DMS79 (cell line): ENCODE data around the gene SKIL.

Experiments
- DNase-seq: peaks from one replicate; lab custom pipeline; 2025; lab: John Stamatoyannopoulos, UW

Gene SKIL

DNA sequence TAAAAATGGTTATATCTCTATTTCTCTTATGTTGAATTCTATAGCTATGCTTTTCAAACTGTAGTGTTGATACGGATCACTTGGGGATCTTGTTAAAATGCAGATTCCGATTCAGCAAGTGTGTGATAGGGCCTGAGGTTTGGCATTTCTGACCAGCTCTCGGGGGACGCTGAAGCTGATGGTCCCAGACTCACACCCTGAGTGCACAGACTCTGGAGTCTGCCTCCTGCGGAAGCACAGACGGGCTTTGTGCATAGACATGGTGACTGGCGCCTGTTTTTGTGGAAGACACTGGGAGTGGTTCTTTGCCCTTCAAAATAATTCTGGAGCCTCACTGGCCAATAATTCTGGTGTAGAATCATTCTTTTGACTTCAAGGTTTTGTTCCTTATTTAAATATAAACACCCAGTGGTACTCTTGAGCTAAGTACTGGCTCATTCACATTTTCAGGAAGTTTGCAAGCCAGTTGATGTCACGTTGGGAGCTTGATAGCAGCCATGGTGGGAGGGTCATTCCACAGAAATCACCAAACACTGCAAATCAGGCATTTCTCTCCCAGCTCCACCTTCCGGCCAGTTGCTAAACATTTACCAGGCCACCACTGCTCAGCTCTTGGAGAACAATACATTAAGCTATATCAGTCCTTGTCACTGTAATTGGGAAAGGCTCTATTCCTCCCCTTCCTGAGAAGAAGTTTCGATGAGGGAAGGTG is 80.3 kb downstream of the SKIL start:
- no peak for DNase-seq

GRCh38 chr3:170438836-170439235 is 81.3 kb downstream of the SKIL start:
- no peak for DNase-seq

- DNase-seq, result no peak
Measured at GRCh38 chr3:170440344-170440743, 82.8 kb downstream of the SKIL start.

DNA sequence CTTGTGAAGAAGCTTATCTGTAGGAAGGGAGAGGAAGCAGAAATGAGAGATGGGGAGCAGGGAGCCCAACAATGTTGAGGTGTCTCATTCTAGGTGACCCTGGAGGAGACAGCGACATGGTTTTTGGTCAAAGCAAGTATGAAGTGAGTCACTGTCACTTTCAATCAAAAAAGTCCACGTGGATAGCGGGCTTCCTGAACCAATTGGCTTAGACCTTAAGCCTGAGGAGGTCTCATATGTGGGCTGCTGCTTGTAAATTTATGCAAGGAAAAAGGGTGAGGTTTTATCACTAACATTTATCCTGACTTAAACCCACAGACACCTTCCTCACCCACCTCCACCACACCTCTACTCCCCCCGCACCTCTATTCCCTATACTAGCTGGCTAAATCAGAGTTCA is 83.9 kb downstream of the SKIL start:
- no peak for DNase-seq

DNA sequence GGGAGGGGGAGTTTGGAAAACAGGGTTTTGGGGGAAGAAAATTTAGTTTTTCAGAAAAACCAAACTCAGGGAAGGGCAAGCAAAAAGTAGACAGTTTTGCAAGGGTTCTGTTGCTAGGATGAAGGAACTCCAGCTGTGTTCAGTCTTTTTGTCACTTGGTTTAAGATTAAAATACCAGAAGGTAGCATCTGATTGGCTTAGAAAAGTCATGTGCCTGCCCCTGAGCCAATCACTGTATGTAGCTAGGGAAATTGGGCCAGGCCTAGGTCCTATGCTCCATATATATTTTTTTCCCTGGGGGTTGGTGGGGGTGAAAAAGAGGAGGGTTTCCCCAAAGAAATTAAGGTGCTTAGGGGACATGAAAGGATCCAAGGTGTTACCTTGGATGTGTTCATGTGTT is 85.4 kb downstream of the SKIL start:
- no peak for DNase-seq

DNA sequence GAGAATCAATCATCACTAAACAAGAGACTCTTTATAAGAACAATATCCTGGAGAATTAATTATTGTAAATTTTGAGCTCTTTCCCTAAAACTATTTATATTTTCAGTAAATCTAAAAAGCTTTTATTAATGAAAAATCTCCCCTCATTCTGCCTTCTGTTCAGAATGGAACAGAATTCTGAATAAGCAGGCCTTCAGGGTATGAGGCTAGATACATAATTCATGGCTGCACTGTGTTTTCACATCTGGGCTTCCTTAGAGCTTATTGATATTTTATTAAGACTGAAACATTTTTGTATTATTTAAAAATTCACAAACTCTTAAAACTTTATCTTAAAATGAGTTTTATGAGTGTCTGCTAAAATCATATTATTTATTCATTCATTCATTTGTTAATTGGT is 85.9 kb downstream of the SKIL start:
- no peak for DNase-seq
